ENCODE measurements around the gene FRMD4A.

Gene FRMD4A

GRCh38 chr10:13632440-13632839, 698.3 kb downstream of the FRMD4A start:
- H3K27ac Mint-ChIP-seq: peak overlapping the region; percentile 21
- no peak for ATAC-seq (ENCODE audit: low read depth)
- H3K27me3 Mint-ChIP-seq: no peaks in the 10 kb centered on the region
- H3K9me3 Mint-ChIP-seq: no peaks in the 10 kb centered on the region
- H3K4me3 Mint-ChIP-seq: no peak overlapping the region
- H3K4me1 Mint-ChIP-seq: peaks cover 4% of the 10 kb centered on the region
- H3K36me3 Mint-ChIP-seq: peaks cover 45% of the 10 kb centered on the region
- DNase-seq (ENCODE audit: low spot score in 2 of 2): no peak

GRCh38 chr10:13631594-13631993, 699.1 kb downstream of the FRMD4A start:
- no peak overlapping the region for H3K27ac Mint-ChIP-seq
- DNase-seq (ENCODE audit: low spot score in 2 of 2): no peak
- peaks cover 4% of the 10 kb centered on the region for H3K4me1 Mint-ChIP-seq
- no peak overlapping the region for H3K4me3 Mint-ChIP-seq
- no peak for ATAC-seq (ENCODE audit: low read depth)
- no peaks in the 10 kb centered on the region for H3K9me3 Mint-ChIP-seq
- peaks cover 43% of the 10 kb centered on the region for H3K36me3 Mint-ChIP-seq
- no peaks in the 10 kb centered on the region for H3K27me3 Mint-ChIP-seq

- DNase-seq (ENCODE audit: low spot score in 2 of 2) (no peak), ATAC-seq (ENCODE audit: low read depth) (no peak)
- Mint-ChIP-seq H3K4me3 (no peak overlapping the region), H3K4me1 (peaks cover 4% of the 10 kb centered on the region), H3K27me3 (no peaks in the 10 kb centered on the region), H3K27ac (no peak overlapping the region), H3K36me3 (peaks cover 36% of the 10 kb centered on the region), H3K9me3 (no peaks in the 10 kb centered on the region)
These were observed 700.5 kb downstream of the FRMD4A start for GRCh38 chr10:13630231-13630630.

- Mint-ChIP-seq H3K9me3 (no peaks in the 10 kb centered on the region), H3K27ac (no peak overlapping the region), H3K36me3 (peaks cover 33% of the 10 kb centered on the region), H3K27me3 (no peaks in the 10 kb centered on the region), H3K4me1 (peaks cover 3% of the 10 kb centered on the region), H3K4me3 (no peak overlapping the region)
- ATAC-seq (ENCODE audit: low read depth) (no peak), DNase-seq (ENCODE audit: low spot score in 2 of 2) (no peak)
These were observed 701.6 kb downstream of the FRMD4A start for GRCh38 chr10:13629116-13629515.

DNA sequence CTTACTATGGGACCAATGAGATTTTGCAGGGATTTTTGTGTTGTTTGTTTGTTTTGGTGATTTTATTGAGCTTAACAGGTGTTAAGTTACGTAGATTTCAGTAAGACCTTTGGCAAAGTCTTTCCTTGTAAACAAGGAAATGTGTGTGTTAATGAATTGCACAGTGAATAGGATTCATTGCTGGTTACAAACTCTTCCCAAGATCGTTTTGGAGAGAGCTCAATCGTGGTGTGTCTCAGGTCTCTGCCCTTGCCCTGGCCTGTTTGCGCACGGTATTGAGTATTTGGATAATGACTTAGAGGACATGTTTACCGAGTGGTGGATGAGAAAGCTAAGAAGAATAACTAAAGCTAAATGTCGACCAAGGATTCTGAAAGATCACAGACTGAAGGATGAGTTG, 702.1 kb downstream of the FRMD4A start:
- Mint-ChIP-seq H3K27ac (no peak overlapping the region), H3K9me3 (no peaks in the 10 kb centered on the region), H3K27me3 (no peaks in the 10 kb centered on the region), H3K4me3 (no peak overlapping the region), H3K4me1 (peaks cover 2% of the 10 kb centered on the region), H3K36me3 (peaks cover 31% of the 10 kb centered on the region)
- ATAC-seq (ENCODE audit: low read depth) (no peak), DNase-seq (ENCODE audit: low spot score in 2 of 2) (no peak)

DNA sequence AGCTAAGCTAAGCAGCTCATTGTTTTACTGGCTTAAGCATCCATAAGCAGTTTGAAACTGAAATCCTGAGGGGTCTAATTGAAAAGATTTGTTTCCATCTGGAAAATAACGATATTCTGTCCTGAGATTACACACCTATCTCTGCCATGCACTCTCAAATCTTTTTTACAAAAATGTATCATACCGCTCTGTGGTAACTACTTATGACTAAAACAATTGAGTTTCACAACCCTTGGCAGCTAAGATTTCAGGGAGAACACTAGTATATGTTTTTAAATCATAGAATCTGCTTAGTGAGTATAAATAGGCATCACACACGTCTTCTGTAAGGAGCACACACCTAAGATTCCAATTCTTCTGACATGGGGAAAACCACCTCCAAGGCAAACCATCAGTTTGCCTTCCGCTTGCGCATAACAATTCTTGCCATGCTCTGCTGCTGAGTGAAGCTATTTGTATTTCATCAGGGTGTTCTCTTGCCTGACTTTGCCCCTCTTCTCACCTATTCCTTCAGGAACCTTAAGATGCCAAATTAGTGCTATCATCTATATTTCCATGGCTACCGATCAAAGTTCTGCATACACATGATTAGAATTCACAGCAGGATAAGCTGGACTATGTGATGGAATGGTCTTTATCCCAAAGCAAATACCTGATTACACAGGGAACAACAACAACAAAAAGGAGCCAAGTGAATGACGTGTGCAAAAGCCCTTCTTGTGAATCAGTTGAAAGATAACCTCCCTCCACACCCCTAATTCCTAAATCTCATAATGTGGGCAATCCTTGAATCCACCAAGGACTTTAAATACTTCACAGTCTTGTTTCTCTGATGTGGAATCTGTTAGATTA, 703.0 kb downstream of the FRMD4A start:
- ATAC-seq (ENCODE audit: low read depth) (no peak), DNase-seq (ENCODE audit: low spot score in 2 of 2) (no peak)
- Mint-ChIP-seq H3K27me3 (no peaks in the 10 kb centered on the region), H3K36me3 (peaks cover 22% of the 10 kb centered on the region), H3K4me3 (no peak overlapping the region), H3K4me1 (peaks cover 2% of the 10 kb centered on the region), H3K27ac (no peak overlapping the region), H3K9me3 (no peaks in the 10 kb centered on the region)

DNA sequence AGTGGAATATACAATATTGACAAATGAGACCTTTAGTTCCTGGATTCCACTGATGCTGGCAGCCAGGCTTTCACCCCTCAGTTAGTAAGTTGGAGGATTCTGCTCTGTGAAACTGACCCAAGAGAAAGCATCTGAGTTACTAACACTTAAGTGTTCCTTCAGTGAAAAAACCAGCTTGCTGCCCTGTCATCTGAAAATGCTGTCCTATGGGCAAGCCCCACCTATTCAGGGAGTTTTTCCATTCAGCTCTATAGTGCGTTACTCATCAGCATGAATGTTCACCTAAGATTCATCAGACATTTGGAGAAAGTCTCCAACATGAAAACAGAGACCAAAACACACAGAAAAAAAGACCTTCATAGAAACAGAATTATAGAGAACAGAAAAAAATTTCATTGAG, 706.1 kb downstream of the FRMD4A start:
- Mint-ChIP-seq H3K27ac (no peak overlapping the region), H3K36me3 (peaks cover 14% of the 10 kb centered on the region)
- ATAC-seq (ENCODE audit: low read depth): no peak

GRCh38 chr10:13621931-13622330, 708.8 kb downstream of the FRMD4A start:
- H3K9me3 Mint-ChIP-seq: no peaks in the 10 kb centered on the region
- H3K4me1 Mint-ChIP-seq: no peaks in the 10 kb centered on the region
- peaks cover 13% of the 10 kb centered on the region for H3K36me3 Mint-ChIP-seq
- H3K27me3 Mint-ChIP-seq: no peaks in the 10 kb centered on the region
- no peak for DNase-seq (ENCODE audit: low spot score in 2 of 2)
- ATAC-seq (ENCODE audit: low read depth): no peak
- H3K27ac Mint-ChIP-seq: no peak overlapping the region
- H3K4me3 Mint-ChIP-seq: no peak overlapping the region

More for the DNA sequence above, 706.1 kb downstream of the FRMD4A start:
- no peak for DNase-seq (ENCODE audit: low spot score in 2 of 2)
- no peak overlapping the region for H3K4me3 Mint-ChIP-seq
- no peaks in the 10 kb centered on the region for H3K27me3 Mint-ChIP-seq
- H3K4me1 Mint-ChIP-seq: no peaks in the 10 kb centered on the region
- no peaks in the 10 kb centered on the region for H3K9me3 Mint-ChIP-seq

- H3K4me1 Mint-ChIP-seq: no peaks in the 10 kb centered on the region
- H3K27me3 Mint-ChIP-seq: no peaks in the 10 kb centered on the region
- DNase-seq (ENCODE audit: low spot score in 2 of 2) (no peak), ATAC-seq (ENCODE audit: low read depth) (no peak)
- H3K9me3 Mint-ChIP-seq: no peaks in the 10 kb centered on the region
- no peak overlapping the region for H3K27ac Mint-ChIP-seq
- peaks cover 30% of the 10 kb centered on the region for H3K36me3 Mint-ChIP-seq
- no peak overlapping the region for H3K4me3 Mint-ChIP-seq
These were observed 713.6 kb downstream of the FRMD4A start for GRCh38 chr10:13617116-13617515.

GRCh38 chr10:13615650-13616300, 714.9 kb downstream of the FRMD4A start:
- H3K9me3 Mint-ChIP-seq: no peaks in the 10 kb centered on the region
- H3K4me3 Mint-ChIP-seq: no peak overlapping the region
- H3K27ac Mint-ChIP-seq: no peak overlapping the region

GRCh38 chr10:13614530-13615332, 716.0 kb downstream of the FRMD4A start:
- no peaks in the 10 kb centered on the region for H3K9me3 Mint-ChIP-seq
- no peak overlapping the region for H3K27ac Mint-ChIP-seq
- H3K4me1 Mint-ChIP-seq: no peaks in the 10 kb centered on the region
- no peaks in the 10 kb centered on the region for H3K27me3 Mint-ChIP-seq
- ATAC-seq (ENCODE audit: low read depth): no peak
- H3K36me3 Mint-ChIP-seq: peaks cover 41% of the 10 kb centered on the region
- DNase-seq (ENCODE audit: low spot score in 2 of 2): no peak
- no peak overlapping the region for H3K4me3 Mint-ChIP-seq

More at GRCh38 chr10:13615650-13616300, 714.9 kb downstream of the FRMD4A start:
- Mint-ChIP-seq H3K27me3 (no peaks in the 10 kb centered on the region), H3K36me3 (peaks cover 32% of the 10 kb centered on the region), H3K4me1 (no peaks in the 10 kb centered on the region)
- ATAC-seq (ENCODE audit: low read depth) (no peak), DNase-seq (ENCODE audit: low spot score in 2 of 2) (no peak)

DNA sequence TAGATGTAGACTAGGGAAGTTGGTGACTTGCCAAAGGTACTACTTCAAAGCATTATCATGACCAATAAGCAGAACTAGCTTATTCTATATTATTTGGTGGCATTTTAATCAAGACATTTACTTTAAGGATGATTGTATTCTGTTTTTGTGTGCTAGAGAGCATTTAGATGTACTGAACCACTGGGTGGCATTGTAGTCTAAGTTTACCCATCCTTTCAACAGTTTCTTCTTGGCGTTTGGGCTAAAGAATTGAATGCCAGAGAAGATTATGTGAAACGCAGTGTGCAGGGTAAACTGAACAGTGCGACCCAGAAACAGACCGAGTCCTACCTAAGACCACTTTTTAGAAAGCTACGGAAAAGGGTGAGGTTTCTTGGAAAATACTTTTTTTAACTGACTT, 717.2 kb downstream of the FRMD4A start:
- Mint-ChIP-seq H3K4me1 (no peaks in the 10 kb centered on the region), H3K4me3 (no peak overlapping the region), H3K36me3 (peaks cover 44% of the 10 kb centered on the region), H3K9me3 (no peaks in the 10 kb centered on the region), H3K27ac (no peak overlapping the region), H3K27me3 (no peaks in the 10 kb centered on the region)
- DNase-seq (ENCODE audit: low spot score in 2 of 2) (no peak), ATAC-seq (ENCODE audit: low read depth) (no peak)

DNA sequence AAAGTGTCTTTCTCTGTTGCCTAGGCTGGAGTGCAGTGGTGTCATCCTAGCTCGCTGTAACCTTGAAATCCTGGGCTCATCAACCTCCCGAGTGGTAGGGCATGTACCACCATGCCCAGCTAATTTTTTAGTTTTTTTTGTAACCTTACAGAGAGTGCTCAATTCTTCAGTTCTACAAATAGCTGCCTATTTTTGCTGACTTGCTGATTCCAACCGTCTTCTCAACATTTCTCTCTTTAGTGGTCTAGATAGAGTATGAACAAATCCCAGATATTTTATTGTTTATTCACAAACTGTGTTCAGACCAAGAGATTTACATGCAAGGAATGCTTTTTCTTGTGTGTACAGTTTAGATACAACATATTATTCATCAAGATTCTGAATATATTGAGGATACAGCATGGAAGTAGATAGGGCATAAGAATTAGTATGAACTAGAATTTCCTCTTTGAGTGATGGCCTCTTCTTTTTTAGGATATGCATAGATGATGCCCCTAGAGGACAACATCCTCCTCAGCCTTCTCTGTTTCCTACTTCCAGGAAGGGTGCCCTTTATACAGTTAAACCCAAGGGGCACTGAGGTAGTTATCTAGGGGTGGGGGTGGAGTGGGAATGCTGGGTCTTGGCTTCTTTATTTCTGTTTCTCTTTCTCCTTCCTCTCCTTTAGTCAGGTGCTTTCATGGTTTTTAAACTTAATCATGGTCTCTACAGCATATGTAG, 717.9 kb downstream of the FRMD4A start:
- H3K36me3 Mint-ChIP-seq: peaks cover 42% of the 10 kb centered on the region
- H3K27me3 Mint-ChIP-seq: no peaks in the 10 kb centered on the region
- H3K4me1 Mint-ChIP-seq: no peaks in the 10 kb centered on the region
- no peak overlapping the region for H3K4me3 Mint-ChIP-seq
- no peaks in the 10 kb centered on the region for H3K9me3 Mint-ChIP-seq
- H3K27ac Mint-ChIP-seq: no peak overlapping the region
- ATAC-seq (ENCODE audit: low read depth) (no peak), DNase-seq (ENCODE audit: low spot score in 2 of 2) (no peak)

Measured in memory B cell (primary cell).